GM18499 (cell line): ENCODE results near the gene PUSL1.
A peak's percentile ranks its signal among the peaks of the same experiment; 100 is the strongest.

Source experiments
- ATAC-seq: cut with Tn5 transposase; IDR thresholded peaks from one replicate; pipeline ENCODE4 v1.9.1; 2021; ENCODE audit warnings: moderate number of reproducible peaks; ENCODE audit not compliant: insufficient read depth, unreplicated experiment

Gene PUSL1

DNA sequence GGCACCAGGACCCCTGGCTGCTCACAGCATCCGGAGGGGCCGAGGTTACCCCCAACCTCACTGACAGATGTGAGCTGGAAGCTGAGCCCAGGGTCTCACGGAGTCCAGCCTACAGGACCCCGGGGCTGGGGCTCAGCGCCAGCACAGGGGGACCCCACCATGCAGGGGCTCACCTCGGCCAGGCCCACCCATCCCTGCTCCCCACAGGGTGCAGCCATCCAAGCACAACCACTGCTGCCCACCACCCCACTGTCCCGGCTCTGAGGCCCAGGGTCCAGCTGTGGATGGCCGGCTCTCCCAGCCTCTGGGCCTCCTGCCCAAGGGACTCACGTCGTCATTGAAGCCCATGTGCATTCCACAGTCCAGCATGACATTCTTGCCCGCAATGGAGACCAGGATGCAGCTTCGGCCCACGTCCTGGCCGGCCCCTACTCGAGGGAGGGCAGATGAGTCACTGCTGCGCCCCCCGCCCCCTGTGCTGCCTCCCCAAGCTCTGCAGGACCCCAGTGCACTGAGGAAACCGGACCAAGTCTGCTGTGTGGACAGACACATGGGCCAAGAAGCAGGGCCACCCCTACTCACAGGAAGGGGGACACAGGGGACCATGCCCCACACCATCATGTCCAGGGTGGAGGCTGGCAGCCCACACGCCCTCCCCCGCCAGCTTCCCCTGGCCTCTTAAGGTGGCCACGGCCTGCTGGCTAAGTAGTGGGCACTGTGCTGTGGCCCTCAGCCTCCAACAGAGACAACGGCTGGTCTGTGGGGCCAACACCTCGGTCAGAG lies 12.5 kb downstream of the PUSL1 start:
- ATAC-seq, result no peak

DNA sequence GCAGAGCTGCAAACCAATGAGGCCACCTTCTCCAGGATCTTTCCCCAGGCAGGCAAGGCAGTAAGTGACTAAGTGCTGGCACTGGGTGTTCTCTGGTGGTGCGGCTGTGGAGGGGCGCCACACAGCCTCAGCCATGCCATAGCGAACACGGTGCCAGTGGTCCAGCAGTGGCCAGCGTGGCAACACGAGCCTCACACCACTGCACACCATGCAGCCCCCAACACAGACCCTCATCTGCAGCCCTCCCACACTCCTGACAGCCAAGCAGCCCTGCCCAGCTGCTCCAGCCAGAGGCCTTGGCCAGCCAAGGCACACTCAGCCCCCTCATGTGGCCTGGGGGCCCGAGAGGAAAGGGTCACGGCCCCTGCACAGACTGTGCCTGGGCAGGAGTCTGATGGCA lies 13.1 kb downstream of the PUSL1 start:
- ATAC-seq, result no peak

- no peak for ATAC-seq
Measured at GRCh38 chr1:1322418-1322817, 14.0 kb downstream of the PUSL1 start.

DNA sequence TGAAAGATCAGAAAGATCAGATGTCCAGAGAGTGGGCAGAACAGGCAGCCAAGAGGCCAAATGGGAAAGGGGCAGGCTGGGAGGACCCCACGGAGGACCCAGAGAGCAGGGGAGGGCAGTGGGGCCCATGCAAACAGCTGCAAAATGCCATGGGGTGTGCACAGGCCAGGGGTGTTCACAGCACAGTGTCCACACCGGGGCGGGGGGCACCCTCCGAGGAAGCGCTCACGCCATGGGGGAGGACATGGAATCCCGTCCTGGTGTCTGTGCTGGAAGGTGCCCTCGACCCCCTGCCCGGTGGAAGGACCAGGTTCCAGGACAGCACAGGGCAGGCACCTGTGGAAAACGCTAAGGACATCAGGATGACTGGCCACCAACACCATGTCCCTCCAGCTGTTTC lies 14.6 kb downstream of the PUSL1 start:
- ATAC-seq, result no peak

GRCh38 chr1:1324084-1324523 lies 15.7 kb downstream of the PUSL1 start:
- peak; percentile 27 for ATAC-seq

- peak; percentile 64 for ATAC-seq
Measured at GRCh38 chr1:1324524-1325287, 16.3 kb downstream of the PUSL1 start, which contains the start of the genes CPTP and INTS11. CPTP (plus strand) TSS chr1:1324802; CDS start chr1:1326911, 2,109 bp downstream. INTS11 (minus strand) TSS chr1:1324660; CDS start chr1:1324608, 52 bp downstream.

- ATAC-seq, result no peak
Measured at GRCh38 chr1:1325288-1326074, 17.1 kb downstream of the PUSL1 start.

DNA sequence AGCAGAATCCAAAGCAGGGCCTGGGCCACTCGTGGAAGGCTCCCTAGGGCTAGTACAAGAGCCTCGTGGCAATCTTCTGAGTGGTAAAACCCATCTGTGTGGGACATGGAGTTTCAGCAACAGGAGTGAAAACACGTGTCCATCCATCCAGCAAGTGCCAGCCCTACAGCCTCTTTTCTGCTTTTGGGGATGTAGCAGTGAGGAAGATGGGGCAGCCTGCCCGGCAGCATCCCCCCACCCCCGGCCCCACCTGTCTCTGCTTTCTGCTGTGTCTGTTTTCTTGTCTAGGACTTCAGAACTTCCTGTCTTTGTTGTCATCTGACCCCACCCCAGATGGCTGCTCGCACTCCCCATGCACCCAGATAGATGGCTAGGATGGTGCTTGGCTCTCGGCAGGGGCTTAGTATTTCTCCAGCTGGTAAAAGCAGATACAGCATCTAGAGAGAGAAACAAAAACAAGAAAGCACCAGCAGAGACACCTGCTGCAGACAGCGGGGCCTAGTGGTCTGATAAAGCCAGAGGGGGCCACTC lies 17.7 kb downstream of the PUSL1 start:
- ATAC-seq, result no peak

GRCh38 chr1:1327291-1327690 lies 18.9 kb downstream of the PUSL1 start:
- ATAC-seq, result no peak

DNA sequence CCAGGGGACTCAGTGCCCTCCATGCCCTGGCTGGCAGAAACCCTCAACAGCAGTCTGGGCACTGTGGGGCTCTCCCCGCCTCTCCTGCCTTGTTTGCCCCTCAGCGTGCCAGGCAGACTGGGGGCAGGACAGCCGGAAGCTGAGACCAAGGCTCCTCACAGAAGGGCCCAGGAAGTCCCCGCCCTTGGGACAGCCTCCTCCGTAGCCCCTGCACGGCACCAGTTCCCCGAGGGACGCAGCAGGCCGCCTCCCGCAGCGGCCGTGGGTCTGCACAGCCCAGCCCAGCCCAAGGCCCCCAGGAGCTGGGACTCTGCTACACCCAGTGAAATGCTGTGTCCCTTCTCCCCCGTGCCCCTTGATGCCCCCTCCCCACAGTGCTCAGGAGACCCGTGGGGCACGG lies 19.9 kb downstream of the PUSL1 start:
- no peak for ATAC-seq

GRCh38 chr1:1329304-1330210 lies 21.2 kb downstream of the PUSL1 start:
- ATAC-seq, result no peak

DNA sequence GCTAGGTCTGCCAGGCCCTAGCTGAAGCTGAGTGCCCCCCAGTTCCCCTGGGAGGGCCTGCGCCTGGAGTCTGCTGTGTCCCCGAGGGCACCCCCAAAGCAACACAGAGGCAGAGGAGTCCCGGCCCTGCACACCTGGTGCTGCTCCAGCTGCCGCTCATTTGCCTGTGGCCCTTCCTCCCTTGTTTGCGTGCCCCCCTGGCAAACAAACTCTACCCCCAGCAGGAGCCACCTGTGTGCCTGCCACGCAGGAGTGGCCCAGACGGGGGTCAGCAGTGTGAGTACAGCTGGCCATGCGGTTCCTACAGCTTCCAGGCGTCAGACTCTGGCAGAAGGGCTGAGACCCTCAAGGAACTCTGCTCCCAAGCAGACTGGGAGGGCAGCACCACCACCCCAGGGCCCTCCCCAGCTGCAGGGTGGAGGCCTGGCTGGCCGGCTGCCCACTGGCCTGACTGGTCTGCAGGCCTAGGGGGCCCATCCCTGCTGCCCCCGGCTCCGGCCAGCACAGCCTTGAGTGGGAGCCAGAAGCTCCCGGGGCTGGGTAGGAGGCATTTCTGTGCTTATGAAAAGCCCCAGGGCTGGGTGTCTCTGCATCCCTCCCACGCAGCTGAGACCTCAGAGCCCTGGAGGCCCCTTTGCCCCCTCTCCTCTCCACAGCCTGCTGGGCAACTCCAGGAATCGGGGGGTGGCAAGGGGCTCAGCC lies 22.1 kb downstream of the PUSL1 start:
- ATAC-seq, result no peak

- ATAC-seq, result no peak
Measured at GRCh38 chr1:1331068-1331965, 22.9 kb downstream of the PUSL1 start, which contains the start of gene TAS1R3. TAS1R3 (plus strand) TSS chr1:1331280; CDS start chr1:1331346, 66 bp downstream.

DNA sequence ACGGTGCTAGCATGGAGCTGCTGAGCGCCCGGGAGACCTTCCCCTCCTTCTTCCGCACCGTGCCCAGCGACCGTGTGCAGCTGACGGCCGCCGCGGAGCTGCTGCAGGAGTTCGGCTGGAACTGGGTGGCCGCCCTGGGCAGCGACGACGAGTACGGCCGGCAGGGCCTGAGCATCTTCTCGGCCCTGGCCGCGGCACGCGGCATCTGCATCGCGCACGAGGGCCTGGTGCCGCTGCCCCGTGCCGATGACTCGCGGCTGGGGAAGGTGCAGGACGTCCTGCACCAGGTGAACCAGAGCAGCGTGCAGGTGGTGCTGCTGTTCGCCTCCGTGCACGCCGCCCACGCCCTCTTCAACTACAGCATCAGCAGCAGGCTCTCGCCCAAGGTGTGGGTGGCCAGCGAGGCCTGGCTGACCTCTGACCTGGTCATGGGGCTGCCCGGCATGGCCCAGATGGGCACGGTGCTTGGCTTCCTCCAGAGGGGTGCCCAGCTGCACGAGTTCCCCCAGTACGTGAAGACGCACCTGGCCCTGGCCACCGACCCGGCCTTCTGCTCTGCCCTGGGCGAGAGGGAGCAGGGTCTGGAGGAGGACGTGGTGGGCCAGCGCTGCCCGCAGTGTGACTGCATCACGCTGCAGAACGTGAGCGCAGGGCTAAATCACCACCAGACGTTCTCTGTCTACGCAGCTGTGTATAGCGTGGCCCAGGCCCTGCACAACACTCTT lies 23.8 kb downstream of the PUSL1 start:
- no peak for ATAC-seq

- no peak for ATAC-seq
Measured at GRCh38 chr1:1332774-1333480, 24.5 kb downstream of the PUSL1 start.

DNA sequence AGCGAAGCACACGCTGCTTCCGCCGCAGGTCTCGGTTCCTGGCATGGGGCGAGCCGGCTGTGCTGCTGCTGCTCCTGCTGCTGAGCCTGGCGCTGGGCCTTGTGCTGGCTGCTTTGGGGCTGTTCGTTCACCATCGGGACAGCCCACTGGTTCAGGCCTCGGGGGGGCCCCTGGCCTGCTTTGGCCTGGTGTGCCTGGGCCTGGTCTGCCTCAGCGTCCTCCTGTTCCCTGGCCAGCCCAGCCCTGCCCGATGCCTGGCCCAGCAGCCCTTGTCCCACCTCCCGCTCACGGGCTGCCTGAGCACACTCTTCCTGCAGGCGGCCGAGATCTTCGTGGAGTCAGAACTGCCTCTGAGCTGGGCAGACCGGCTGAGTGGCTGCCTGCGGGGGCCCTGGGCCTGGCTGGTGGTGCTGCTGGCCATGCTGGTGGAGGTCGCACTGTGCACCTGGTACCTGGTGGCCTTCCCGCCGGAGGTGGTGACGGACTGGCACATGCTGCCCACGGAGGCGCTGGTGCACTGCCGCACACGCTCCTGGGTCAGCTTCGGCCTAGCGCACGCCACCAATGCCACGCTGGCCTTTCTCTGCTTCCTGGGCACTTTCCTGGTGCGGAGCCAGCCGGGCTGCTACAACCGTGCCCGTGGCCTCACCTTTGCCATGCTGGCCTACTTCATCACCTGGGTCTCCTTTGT lies 25.3 kb downstream of the PUSL1 start:
- no peak for ATAC-seq
